WI38 (cell line): Measurements from ENCODE around the gene USP9X.
"Not testable (repeated sequence)": the region's sequence is repeated elsewhere in the genome, so short reads cannot be mapped to it uniquely, and the experiment has no call there.

Experiments used
- H3K4me3 ChIP-seq: 2 replicates; pipeline ENCODE4 v1.5.1; 2011; ENCODE audit warnings: low read depth, mild to moderate bottlenecking, control low read depth, low read length
- TF ChIP-seq, protein P1 (sequence below): IDR thresholded peaks from 2 replicates; pipeline ENCODE4 v1.5.1; 2012; ENCODE audit warnings: low read depth, mild to moderate bottlenecking, control low read depth, low read length

USP9X gene

DNA sequence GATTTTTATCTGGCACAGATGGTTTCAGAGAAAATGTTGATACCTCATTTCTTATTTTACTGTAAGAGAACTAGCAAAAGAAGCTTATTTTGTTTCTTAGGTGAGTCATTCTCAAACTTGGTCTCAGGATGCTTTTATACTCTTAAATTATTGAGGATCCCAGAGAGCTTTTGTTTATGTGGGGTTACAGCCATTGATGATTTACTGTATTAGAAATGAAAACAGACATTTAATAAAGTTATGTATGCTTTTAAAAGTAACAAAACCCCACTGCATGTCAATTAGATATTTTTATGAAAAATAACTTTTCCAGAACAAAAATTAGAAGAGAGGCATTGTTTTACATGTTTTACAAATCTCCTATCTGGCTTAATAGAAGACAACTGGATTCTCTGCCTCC is 12.1 kb downstream of the USP9X start:
- no peak overlapping the region for H3K4me3 ChIP-seq
- TF ChIP-seq, protein P1, sequence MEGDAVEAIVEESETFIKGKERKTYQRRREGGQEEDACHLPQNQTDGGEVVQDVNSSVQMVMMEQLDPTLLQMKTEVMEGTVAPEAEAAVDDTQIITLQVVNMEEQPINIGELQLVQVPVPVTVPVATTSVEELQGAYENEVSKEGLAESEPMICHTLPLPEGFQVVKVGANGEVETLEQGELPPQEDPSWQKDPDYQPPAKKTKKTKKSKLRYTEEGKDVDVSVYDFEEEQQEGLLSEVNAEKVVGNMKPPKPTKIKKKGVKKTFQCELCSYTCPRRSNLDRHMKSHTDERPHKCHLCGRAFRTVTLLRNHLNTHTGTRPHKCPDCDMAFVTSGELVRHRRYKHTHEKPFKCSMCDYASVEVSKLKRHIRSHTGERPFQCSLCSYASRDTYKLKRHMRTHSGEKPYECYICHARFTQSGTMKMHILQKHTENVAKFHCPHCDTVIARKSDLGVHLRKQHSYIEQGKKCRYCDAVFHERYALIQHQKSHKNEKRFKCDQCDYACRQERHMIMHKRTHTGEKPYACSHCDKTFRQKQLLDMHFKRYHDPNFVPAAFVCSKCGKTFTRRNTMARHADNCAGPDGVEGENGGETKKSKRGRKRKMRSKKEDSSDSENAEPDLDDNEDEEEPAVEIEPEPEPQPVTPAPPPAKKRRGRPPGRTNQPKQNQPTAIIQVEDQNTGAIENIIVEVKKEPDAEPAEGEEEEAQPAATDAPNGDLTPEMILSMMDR = no peak

DNA sequence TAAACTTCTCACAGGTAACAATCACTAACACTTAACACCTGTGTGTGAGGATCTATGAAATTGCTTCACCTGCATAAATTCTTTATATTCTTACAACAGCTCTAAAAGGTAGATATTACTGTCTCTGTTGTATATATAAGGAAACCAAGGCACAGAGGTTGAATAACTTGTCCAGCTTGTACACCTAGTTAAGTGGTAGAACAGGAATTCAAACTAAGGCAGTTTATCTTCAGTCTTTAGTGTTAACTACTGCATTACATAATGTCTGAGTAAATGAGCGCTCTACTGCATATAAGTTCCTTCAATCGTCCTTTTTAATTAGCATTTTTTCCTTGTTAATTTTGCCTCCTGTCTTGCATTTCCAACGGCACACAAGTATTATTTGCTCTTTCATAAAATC is 15.0 kb downstream of the USP9X start:
- H3K4me3 ChIP-seq = no peak overlapping the region
- TF ChIP-seq, protein P1 = no peak

DNA sequence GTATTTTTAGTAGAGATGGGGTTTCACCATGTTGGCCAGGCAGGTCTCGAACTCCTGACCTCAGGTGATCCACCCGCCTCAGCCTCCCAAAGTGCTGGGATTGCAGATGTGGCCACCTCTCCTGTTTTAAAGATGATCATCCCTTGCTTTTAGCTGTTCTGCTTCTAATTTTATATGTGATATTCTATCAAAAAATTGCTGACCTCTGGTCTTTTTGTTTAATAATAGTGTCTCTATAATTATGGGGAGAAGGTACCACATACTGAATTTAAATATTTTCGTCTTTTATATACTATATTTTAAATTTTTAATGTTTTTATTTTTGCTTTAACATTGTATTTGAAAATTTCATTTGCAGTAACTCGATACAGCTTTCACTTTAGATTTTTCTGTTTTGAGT is 15.6 kb downstream of the USP9X start:
- no peak overlapping the region for H3K4me3 ChIP-seq
- TF ChIP-seq, protein P1 = no peak

DNA sequence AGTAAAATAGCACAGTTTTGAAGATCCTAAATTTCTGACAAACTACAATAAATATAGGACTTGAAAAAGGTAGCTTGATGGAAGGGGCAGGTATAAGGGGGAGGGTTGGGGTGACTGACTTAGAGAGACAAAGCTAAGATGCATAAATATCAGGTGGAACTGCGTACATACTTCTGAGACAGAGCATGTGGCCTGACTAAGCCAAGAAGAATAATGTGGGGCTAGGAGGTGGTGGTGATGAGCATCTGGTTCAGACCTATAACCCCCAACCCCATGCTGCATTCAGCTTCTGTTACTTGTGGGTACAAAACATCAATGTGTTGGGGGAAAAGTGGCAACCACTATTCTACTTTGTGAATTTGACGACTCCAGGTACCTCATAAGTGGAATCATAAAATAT is 19.8 kb downstream of the USP9X start:
- TF ChIP-seq, protein P1 = no peak
- H3K4me3 ChIP-seq = no peak overlapping the region

DNA sequence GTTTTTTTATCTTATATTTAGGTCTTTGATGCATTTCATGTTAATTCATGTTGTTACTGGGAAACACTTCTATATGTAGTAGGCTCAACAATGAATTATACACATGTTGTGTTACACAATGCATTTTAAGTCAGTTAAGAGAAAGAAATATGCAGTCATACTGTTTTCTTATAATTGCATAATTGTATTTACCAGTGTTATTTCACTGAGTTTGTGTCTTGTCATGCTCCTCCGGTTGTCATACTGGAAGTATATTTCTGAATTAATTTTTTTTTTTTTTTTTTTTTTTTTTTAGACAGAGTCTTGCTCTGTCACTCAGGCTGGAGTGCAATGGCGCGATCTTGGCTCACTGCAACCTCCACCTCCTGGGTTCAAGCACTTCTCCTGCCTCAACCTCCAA is 21.0 kb downstream of the USP9X start:
- not testable (repeated sequence) for H3K4me3 ChIP-seq

DNA sequence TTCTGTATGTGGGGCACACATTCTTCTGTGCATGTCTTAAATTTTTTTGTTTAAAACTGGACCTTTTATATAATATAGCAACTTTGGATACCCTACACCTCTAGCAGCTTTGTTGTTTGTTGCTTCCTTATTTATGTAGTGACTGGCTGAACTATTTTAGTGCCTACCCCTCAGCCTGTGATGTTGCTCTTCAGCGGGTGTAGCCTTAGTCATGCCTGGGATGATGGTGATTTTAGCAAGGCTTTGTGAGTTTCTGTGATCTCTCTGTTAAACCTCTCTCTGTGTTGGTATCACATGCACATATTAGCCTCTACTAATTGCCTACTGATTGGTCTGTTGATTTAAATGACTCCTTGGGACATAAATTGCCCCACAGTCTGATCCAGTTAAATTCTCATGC is 22.8 kb downstream of the USP9X start:
- no peak overlapping the region for H3K4me3 ChIP-seq
- TF ChIP-seq, protein P1 = no peak

DNA sequence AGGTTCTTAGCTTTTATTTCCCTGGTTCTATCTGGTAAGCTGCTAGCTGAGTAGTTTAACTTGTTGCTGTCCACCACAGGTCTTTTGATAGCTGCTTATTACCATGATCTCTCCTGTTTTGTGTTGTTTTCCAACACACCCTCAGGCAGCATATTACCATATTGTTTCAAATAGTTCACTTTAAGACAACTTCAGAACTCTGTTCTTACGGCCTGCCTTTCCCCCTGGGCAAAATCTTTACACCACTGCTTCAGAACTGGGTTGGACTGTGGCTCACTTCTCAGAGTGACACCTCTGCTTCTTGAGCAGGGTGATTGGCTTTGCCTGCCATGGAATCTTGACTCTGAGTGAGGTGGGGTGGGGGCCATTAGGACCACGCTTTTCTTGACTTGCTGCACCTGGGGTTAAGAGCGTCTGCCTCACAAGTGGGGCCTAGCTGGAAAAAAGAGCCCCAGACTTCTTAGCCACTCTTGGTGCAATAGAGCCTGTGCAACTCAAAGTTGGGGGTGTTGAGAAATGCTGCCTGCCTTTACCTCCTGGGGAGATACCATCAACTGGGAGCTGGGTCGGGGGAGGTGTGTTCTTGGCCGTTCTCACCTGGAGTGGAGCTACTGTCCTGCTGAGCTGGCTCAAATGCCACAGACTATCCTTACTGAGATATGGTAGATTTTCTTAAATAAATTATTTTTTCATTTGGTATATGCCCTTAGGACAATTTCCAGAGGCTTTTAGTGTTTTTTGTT is 23.4 kb downstream of the USP9X start:
- no peak overlapping the region for H3K4me3 ChIP-seq
- TF ChIP-seq, protein P1 = no peak
